Measurements from ENCODE around the gene C18orf32.
"Not testable (repeated sequence)": the region's sequence is repeated elsewhere in the genome, so short reads cannot be mapped to it uniquely, and the experiment has no call there.

Gene C18orf32

DNA sequence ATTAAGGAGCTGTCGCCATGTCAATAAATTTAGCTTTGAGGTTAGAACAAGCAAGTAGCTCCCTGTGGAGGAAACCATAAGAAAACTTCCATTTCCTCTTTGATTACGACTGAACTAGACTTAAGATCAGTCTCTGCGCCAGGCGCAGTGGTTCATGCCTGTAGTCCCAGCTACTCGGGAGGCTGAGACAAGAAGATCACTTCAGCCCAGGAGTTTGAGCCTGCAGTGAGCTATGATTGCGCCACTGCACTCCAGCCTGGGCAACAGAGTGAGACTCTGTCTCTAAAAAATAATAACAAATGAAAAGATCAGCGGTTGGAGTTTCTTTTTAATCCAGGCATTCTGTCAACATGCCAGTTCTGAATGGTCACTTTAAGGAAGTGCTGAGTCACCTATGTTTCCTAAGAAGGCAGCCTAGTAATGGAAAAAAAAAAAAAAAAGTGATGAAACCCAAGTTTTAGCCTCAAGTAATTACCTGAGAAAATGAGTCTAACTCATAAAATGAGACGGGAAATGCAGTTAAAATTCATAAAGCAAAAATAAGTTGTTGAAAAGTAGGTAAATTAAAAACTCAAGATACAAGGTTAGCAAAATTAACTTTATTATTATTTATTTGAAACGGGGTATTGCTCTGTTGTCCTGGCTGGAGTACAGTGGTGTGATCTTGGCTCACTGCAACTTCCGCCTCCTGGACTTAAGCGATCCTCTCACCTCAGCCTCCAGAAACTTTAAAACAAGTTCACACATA lies 10.2 kb downstream of the C18orf32 start:
- peak; percentile 84 for DNase-seq
- in situ Hi-C loops (cut with MboI; ENCODE audit: low pct_unique_long_range_greater_than_20kb, low sequenced_read_pairs) = no loop called here

DNA sequence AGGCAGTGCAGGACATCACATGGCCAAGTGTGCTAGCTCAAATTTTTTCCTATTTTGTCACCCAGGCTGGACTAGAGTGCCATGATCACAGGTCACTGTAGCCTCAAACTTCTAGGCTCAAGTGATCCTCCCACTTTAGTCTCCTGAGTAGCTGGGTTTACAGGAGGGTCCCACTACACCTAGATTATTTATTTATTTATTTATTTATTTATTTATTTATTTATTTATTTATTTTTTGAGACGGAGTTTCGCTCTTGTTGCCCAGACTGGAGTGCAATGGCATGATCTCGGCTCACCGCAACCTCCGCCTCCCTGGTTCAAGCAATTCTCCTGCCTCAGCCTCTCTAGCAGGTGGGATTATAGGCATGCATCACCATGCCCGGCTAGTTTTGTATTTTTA lies 12.1 kb downstream of the C18orf32 start:
- in situ Hi-C loops (cut with MboI; ENCODE audit: low pct_unique_long_range_greater_than_20kb, low sequenced_read_pairs); DNase-seq: not testable (repeated sequence)

DNA sequence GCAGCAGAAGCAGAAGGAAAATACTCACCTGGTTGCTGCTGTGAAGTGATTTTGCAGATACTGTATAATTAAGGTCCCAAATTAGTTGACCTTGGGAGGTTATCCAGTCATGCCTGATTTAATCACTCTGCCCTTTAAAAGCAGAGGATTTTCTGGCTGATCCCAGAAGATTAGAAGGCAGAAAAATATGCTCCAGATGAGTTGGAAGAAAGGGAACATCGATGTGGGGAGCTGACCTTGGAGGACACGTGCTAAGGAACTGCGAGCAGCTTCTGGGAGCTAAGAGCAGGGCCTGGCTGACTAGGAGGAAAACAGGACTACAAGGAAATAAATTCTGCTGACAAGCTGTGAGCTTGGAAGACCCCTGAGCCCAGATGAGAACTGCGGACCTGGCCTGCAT lies 13.3 kb downstream of the C18orf32 start:
- in situ Hi-C loops (cut with MboI; ENCODE audit: low pct_unique_long_range_greater_than_20kb, low sequenced_read_pairs) = no loop called here
- no peak for DNase-seq

DNA sequence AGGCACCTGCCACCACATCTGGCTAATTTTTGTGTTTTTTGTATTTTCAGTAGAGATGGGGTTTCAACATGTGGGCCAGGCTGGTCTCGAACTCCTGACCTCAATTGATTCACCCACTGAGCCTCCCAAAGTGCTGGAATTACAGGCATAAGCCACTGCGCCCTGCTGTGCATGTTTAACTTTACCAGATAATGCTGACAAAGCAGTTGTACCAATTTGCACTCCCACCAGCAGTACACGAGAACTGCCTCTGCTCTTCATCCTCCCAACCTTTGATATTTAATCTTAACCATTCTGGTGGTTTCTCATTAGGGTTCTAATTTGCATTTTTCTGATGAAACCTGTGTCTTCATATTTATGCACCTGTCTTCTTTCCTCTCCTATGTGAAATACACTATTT lies 14.6 kb downstream of the C18orf32 start:
- in situ Hi-C loops (cut with MboI; ENCODE audit: low pct_unique_long_range_greater_than_20kb, low sequenced_read_pairs) = no loop called here

DNA sequence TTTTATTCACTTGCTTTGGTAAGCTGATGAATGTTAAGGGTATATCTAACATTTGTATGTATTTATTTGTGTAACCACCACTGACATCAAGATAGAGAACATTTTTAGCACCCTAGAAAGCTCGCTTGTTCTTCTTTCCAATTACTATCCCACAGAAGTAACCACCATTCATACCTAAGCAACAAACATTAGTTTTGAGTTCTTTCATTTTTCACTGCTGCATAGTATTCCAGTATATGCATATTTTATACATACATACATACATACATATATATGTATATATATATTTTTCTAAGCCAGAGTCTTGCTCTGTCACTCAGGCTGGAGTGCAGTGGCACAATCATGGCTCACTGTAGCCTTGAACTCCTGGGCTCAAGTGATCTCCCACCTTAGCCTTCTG lies 15.5 kb downstream of the C18orf32 start:
- no peak for DNase-seq
- in situ Hi-C loops (cut with MboI; ENCODE audit: low pct_unique_long_range_greater_than_20kb, low sequenced_read_pairs) = no loop called here

More for the DNA sequence above, 14.6 kb downstream of the C18orf32 start:
- no peak for DNase-seq

DNA sequence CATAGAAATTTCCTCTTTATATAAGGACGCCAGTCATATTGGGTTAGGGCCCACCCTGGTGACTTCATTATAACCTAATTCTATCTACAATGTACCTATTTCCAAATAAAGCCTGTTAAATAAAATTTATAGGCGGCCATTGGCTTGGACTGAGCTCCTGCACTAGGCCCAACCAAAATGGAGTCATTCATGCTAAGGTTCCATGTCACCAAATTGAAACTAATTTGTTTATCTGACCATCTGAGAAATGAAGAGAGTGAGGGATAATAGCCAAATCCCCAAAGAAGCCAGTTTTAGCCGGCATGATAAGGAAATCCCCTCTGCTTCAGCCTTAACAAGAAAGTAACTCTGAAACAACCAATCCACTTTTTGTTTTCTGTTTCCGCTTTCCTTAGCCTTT lies 19.4 kb downstream of the C18orf32 start:
- in situ Hi-C loops (cut with MboI; ENCODE audit: low pct_unique_long_range_greater_than_20kb, low sequenced_read_pairs) = no loop called here
- DNase-seq = no peak

DNA sequence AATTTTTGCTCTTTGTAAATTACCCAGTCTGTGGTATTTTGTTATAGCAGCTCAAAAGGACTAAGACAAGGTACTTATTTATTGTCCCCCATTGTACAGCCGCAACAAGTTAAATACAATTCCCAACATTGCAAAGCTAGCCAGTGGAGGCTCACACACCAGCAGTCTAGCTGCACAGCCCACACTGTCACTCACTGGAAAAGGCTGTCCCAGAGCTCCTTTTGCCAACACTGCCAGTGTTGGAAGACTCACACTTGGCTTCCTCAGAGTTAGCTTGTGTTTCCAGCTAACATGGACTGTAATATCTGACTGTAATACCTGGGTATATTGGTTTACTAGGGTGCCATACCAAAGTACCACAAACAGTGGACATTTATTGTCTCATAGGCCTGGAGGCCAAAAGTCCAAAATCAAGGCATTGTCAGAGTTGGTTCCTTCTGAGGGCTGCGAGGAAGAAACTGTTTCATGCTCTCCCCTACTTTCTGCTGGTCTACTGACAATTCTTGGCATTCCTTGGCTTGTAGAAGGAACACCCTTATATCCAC lies 19.9 kb downstream of the C18orf32 start:
- DNase-seq = no peak
- in situ Hi-C loops (cut with MboI; ENCODE audit: low pct_unique_long_range_greater_than_20kb, low sequenced_read_pairs) = no loop called here

DNA sequence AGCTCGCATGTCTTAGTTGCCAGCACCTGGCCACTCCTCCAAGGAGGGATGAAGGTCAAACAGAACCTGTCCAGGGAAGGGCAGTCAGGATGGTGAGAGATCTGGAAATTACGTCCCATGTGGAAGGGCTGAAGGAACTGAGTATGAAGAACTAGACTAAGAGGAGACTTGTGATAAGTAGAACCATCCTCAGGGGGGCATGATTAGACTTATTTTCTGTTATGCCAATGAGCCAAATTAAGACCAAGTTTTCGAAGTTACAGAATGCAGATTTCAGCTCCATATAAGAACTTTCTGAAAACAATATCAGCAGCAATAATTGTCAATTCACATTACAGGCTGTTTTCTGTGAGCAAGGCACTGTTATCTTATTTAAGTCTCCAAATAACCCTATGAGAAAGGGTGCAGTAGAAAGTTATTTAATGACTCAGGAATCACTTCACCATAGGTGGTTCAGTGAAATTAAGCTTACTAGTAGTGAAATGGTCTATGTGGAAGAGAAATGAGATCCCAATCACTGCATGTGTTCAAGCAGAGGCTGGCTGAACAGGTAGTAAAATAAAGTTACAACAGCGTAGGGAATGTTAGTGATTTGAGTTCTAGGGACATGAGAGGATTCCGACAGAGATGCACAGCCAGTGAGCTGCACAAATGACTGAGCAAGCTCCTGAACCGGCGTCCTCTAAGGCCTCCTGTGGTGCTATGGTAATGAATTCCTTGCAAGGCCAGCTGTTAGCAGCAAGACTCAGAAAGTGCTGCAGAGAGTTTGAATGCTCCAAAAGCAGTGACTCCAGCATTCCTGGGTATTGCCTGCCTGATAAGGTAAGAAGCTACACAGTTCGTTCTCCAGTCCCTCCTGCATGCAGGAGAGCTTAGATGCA lies 22.1 kb downstream of the C18orf32 start:
- in situ Hi-C loops (cut with MboI; ENCODE audit: low pct_unique_long_range_greater_than_20kb, low sequenced_read_pairs) = no loop called here
- peak; percentile 37 for DNase-seq

DNA sequence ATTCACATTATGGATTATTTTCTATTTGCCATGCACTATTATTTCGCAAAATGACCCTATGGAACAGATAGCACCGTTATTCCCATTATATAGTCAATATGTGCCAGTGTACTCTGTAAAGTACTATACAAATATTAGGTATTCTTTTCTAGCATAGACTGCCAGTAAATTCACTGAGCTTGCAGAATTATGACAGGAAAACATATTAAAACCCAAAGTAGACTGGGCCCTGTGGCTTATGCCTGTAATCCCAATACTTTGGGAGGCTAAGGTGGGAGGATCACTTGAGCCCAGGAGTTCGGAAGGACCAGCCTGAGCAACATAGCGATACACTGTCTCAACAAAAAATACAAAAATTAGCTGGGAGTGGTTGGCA lies 25.4 kb downstream of the C18orf32 start:
- DNase-seq = no peak
- in situ Hi-C loops (cut with MboI; ENCODE audit: low pct_unique_long_range_greater_than_20kb, low sequenced_read_pairs) = no loop called here

DNA sequence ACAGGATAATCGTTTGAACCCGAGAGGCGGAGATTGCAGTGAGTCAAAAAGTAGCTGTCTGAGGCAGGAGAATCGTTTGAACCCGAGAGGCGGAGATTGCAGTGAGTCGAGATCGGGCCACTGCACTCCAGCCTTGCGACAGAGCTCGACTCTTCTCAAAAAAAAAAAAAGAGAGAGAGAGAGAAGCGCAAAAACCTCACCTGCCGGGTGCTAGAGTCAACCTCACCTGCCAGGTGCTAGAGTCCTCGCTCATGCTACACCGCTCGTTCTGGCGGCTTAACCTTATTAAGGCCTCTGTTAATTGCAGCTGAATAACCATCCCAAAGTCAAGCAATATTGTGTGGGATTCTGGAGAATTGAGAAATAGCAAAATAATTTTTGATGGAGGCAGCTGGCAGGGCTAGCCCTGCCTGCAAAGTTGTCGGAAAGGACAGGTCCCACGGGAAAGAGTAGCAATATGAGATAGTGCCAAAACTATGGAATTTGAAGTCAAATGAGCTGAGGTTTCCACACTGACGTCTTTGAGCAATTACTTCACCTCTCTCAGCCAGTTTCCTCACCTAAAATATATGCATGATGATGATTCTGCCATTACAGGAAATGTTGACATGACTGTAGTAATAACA lies 25.9 kb downstream of the C18orf32 start:
- no peak for DNase-seq
- in situ Hi-C loops (cut with MboI; ENCODE audit: low pct_unique_long_range_greater_than_20kb, low sequenced_read_pairs) = no loop called here

DNA sequence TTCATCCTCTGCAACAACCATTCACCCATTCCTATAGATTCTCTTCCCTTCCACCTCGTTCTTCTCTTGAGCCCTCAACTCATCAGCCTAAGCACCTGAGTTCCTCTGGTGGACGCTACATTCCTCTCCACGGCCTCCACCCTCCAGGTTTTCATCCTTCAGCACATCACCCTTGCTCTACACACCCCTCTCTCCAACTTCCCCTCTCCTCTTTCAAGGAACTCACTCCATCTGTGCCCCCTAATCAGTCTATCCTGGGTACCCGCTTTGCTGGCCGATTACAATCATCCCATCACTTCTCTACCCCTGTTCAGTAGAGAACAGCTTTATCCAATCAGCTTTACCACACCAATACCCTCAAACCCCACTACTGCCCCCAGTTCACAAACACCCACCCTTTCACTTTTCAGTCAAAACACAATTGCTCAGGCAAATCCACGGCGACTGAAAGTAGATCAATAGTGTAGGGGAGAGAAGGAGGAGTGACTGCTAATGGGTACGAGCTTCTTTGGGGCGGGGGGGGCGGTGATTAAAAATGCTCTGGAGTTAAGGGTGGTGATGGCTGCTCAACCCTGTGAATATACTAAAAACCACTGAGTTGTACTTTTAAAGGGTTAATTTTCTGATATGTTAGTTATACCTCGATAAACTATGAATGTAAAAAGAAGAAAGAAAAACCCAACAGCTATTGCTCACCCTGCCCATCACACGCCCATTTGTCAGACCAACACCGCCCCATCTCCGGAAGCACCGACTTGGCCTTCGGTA lies 27.4 kb downstream of the C18orf32 start:
- DNase-seq = peak; percentile 22
- in situ Hi-C loops (cut with MboI; ENCODE audit: low pct_unique_long_range_greater_than_20kb, low sequenced_read_pairs) = no loop called here

DNA sequence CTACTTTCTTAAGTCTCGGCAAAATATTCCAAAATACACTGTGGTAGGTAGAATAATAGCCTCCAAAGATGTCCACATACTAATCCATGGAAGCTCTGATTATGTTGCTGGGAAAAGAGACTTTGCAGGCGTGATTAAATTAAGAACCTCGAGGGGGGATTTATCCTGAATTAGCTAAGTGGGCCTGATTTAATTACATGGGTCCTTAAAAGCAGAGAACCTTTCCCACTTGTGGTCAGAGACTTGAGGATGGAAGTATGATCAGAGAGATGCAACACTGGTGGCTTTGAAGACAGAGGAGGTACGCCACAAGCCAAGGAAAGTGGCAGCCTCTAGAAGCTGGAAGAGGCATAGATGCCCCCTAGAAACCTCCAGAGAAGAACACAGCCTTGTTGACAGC lies 29.4 kb downstream of the C18orf32 start:
- in situ Hi-C loops (cut with MboI; ENCODE audit: low pct_unique_long_range_greater_than_20kb, low sequenced_read_pairs) = no loop called here
- DNase-seq = no peak

DNA sequence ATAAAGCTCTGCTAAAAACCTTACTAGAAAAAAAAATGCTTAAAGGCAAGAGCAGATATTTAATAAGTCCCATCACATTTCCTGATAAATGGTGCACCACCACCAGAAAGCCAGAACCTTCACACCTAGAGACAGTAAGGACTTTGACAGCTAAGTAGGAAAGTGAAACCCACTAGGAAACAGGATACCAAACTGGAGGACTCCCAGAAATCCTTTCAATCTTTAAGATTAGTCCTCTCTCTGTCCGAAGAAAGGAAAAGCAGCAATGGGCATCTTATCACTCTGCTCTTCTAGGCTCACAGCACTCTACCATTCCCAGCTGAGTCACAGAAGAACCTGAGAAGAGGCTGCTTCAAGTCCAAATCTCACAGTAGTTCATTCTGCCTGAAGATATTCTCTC lies 30.2 kb downstream of the C18orf32 start:
- in situ Hi-C loops (cut with MboI; ENCODE audit: low pct_unique_long_range_greater_than_20kb, low sequenced_read_pairs) = no loop called here

DNA sequence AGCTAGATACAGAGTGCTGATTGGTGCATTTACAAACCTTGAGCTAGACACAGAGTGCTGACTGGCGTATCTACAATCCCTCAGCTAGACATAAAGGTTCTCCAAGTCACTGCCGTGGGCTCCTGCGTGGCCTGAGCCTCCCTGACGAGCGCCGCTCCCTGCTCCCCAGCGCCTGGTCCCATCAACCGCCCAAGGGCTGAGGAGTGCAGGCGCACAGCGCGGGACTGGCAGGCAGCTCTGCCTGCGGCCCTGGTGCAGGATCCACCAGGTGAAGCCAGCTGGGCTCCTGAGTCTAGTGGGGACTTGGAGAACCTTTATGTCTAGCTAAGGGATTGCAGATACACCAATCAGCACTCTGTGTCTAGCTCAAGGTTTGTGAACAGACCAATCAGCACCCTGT lies 34.5 kb downstream of the C18orf32 start:
- DNase-seq; in situ Hi-C loops (cut with MboI; ENCODE audit: low pct_unique_long_range_greater_than_20kb, low sequenced_read_pairs): not testable (repeated sequence)

More for the DNA sequence above, 30.2 kb downstream of the C18orf32 start:
- no peak for DNase-seq

DNA sequence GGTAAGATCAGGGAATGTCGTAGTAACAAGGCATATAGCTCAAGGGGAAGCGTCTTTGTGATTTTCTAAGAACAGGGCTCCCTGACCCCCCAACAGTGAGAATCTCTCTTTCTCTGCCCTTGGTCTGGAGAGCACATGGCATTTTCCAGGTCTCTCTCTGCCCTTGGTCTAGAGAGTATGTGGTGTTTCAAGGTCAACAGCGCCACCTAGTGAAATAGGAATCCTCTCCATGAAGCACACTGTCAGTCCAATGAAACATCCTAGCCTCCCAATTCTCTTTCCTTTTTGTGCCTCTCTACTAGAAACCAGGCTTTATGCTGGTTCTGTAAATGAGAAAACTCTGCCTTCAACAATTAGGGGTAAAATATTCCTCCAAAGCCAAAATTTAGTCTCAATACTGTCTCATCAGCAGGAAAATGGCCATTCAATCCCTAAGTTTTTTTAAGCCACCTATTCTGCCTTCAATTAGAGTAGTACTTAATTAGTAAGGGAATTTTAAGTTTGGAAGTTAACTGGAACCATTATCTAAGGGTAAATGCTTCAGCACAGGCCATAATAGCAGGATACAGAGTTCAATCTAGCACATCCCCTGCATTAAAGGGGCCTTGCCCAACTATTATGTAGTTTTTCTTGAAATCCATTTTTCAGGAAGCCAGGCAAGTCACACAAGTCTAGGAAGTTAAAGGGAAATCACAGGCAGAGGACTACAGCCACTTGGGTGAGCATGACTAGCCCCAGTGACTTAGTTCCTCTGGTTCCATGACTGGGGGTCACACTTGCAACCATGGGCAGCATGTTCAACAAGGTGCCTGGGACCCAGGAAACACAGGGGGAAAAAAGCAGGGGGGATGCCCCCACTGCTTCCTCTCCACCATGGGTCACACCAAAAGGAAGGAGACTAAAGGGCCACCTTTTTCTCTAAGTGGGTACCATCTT lies 39.0 kb downstream of the C18orf32 start:
- peak; percentile 86 for DNase-seq

DNA sequence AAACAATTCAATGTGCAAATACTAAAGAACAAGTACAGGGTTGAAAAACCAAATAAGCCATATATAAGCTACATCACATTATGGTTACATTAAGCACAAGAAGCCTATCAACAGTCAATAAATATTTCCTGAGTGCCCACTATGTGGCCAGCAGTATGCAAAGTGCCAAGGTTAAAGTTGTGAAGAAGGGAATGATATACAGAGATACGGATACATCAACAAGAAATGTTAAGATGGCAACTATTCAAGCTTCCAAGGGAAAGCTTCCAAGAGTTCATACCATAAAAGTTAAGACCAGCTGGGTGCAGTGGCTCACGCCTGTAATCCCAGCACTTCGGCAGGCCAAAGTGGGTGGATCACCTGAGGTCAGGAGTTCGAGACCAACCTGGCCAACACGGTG lies 40.6 kb downstream of the C18orf32 start:
- in situ Hi-C loops (cut with MboI; ENCODE audit: low pct_unique_long_range_greater_than_20kb, low sequenced_read_pairs) = loop anchor here (25.0 kb wide), 1 partner anchor 759 kb away; no protein-coding TSS in a partner anchor
- no peak for DNase-seq

More for the DNA sequence above, 39.0 kb downstream of the C18orf32 start:
- in situ Hi-C loops (cut with MboI; ENCODE audit: low pct_unique_long_range_greater_than_20kb, low sequenced_read_pairs) = loop anchor here (25.0 kb wide), 1 partner anchor 761 kb away; no protein-coding TSS in a partner anchor

DNA sequence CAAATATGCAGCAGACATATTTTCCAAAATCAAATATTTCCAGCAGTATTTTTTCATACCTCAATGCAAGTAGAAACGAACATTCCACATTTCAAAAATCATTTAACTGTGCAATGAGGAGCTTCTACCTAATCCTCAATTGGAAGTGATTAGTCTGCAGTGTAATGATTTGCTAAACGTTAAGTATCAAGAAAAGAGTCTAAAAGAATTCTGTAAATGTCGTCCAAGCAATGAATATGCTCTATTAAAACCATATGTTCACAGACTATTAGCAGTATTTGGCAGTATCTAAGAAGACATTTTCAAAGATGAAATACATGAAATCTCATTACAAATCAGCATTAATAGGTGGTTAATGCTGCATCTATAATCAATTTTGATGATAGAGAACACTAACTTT lies 42.5 kb downstream of the C18orf32 start:
- in situ Hi-C loops (cut with MboI; ENCODE audit: low pct_unique_long_range_greater_than_20kb, low sequenced_read_pairs) = loop anchor here (25.0 kb wide), 1 partner anchor 757 kb away; no protein-coding TSS in a partner anchor
- DNase-seq = no peak

DNA sequence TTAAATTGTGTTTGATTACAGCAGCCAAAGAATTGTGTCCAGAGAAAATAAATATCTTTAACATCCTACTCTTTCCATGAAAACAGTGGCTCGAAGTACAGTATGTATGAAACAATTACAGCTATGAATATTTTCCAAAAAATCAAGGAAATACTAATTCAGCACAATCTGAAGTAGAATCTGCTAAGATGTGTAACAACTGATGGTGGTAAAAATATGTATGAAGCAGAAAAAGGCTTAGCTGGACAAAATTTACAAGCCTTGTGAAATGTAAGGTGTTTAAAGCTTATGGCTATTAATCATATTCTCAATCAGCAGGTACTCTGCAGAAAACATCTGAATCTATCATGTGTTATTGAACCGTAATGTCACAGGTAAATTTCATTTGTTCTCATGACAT lies 43.2 kb downstream of the C18orf32 start:
- no peak for DNase-seq
- in situ Hi-C loops (cut with MboI; ENCODE audit: low pct_unique_long_range_greater_than_20kb, low sequenced_read_pairs) = loop anchor here (25.0 kb wide), 1 partner anchor 757 kb away; no protein-coding TSS in a partner anchor

Data from KBM-7 (cell line).